HT1080 (cell line): ENCODE data around the gene PRDM16. TPM values are rescaled to one million over a fixed set of nuclear protein-coding genes. Genes with fewer than 3 reads are reported as not detected.

Experiments
- DNase-seq: peaks from one replicate; pipeline ENCODE4 v3.0.0-alpha.2; 2015; ENCODE audit warnings: low read depth
- total RNA-seq: library from RNA; depleted of rRNA; stranded (reverse); fragments of >200 nt; shearing (Covaris generic); gene quantifications from 2 replicates; pipeline ENCODE4 v1.2.3, GENCODE V29; 2014

Gene PRDM16
- total RNA-seq, 1 experiment from 2014 or later: not detected

DNA sequence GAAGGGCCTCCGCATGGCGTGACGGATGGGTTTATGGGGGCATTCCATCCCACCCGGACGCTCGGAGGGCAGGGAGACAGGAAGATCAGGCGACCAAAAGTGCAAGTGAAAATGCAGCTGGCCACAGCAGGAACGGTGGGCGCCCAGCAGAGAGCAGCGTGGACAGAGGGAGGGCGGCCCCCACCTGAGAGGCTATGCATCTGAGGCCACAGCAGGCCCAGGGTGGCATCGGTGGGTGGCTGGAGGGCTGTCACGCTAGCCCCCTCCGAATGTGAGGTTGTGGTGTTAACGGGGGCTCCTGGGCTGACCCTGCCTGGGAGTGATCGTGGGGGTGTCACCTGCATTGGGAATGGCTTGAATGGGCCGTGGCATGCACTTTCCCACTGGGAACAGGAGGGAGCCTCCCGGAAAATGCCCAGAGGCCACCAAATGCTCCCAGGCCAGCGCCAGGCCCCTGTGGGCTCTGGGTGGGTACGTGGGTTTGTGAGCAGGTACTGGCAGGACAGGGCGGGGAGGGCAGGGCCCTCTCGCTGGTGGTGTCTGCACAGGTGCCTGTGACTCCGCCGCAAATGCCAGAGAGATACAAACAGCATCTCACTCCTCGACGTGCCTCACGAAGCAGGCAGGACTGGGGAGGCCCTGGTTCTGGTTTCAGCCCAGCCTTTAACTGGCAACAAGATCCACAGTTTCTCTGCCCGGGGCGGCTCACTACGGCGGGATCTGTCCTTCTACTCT lies 172.8 kb downstream of the PRDM16 start:
- no peak for DNase-seq

- no peak for DNase-seq
Measured at GRCh38 chr1:3242408-3243260, 173.6 kb downstream of the PRDM16 start.

- DNase-seq: no peak
Measured at GRCh38 chr1:3243304-3243703, 174.3 kb downstream of the PRDM16 start.

DNA sequence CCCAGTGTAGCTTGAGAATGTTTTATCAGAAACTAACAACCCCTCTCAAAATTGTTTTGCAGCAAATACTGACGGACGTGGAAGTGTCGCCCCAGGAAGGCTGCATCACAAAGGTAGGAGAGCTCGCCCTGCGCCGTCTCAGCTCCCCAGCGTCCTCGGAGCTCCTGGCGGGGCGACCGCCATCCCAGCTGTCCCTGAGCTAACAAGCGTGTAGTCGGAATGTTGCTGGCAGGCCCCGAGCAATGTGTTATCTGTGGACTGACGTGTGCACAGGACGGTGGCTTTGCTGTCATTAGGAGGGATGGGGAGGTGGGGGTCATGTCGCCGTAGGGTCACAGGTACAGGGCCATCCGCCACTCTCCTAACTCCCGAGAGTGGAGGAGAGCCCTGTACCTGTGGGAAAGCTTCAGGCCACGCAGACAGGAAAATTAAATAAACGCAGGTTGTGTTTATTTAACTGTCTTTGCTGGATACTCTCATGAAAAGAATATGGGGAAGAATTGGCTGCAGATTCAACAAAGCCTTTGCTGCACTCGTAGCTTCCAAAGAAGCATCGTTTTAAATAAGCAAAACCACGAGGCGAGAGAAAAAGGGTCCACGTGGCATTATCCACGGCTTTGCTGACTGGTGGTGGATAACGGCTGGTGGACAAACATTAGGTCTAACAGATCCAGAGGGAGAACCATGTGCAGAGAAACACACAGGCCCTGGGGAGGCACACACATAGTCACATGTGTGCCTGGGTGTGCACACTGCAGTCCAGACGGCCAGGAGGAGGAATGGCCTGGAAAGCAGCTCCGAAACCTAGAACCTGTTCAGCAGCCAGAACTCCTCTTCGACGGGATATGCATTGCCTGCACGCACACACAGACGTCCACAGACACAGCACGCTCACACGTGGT lies 175.3 kb downstream of the PRDM16 start:
- DNase-seq: no peak

GRCh38 chr1:3244927-3245315 lies 175.9 kb downstream of the PRDM16 start:
- DNase-seq: no peak

- DNase-seq: no peak
Measured at GRCh38 chr1:3245344-3245743, 176.3 kb downstream of the PRDM16 start.

GRCh38 chr1:3245768-3246167 lies 176.8 kb downstream of the PRDM16 start:
- no peak for DNase-seq

DNA sequence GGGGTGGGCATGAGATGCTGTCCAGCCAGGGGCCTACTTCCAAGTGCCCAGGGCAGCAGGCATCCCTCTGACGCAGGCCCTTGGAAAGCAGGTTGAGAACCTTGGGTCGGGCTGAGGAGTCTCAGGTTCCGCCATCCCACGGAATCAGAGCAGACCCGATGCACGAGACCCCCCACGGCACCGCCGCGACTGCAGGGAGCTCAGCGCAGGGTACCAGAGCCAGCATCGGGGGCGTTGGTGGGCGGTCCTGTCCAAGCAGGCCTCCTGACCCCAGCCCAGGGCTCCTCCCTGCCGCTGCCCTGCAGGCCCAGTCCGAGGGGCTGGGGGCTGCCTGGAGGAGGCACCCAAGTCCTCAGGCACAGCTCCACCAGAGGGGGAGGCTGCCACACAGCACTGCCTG lies 177.2 kb downstream of the PRDM16 start:
- DNase-seq: no peak

DNA sequence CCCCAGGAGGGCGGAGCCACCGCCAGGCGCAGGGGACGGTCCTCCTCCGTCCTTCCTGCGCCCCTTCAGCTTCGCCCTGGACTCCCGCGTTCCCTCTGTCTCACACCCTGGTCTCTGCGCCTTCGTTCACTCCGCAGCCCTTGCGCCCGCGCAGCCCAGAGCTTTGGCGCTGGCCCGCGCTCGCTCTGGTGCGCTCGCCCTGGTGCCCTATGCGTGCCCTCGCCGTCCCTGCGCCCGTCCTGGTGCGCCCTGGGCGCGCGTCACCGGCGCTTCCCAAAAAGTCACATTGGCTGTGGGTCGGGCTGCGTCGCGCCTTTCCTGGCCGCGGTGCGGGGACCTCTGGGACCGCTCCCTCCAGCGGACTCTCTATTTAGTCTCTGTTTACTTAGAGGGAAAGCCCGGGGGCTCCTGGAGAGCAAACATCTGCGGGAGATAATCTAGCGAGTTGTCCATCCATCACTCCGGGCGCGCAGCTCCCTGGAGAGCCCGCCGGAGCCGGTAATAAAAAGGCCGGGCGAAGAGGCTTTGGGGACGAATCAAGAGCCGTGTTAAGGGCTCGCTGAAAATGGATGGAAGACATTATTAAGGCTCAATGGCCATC lies 178.6 kb downstream of the PRDM16 start:
- DNase-seq: no peak

GRCh38 chr1:3248155-3249141 lies 179.4 kb downstream of the PRDM16 start:
- no peak for DNase-seq

GRCh38 chr1:3249231-3249630 lies 180.2 kb downstream of the PRDM16 start:
- DNase-seq: no peak

DNA sequence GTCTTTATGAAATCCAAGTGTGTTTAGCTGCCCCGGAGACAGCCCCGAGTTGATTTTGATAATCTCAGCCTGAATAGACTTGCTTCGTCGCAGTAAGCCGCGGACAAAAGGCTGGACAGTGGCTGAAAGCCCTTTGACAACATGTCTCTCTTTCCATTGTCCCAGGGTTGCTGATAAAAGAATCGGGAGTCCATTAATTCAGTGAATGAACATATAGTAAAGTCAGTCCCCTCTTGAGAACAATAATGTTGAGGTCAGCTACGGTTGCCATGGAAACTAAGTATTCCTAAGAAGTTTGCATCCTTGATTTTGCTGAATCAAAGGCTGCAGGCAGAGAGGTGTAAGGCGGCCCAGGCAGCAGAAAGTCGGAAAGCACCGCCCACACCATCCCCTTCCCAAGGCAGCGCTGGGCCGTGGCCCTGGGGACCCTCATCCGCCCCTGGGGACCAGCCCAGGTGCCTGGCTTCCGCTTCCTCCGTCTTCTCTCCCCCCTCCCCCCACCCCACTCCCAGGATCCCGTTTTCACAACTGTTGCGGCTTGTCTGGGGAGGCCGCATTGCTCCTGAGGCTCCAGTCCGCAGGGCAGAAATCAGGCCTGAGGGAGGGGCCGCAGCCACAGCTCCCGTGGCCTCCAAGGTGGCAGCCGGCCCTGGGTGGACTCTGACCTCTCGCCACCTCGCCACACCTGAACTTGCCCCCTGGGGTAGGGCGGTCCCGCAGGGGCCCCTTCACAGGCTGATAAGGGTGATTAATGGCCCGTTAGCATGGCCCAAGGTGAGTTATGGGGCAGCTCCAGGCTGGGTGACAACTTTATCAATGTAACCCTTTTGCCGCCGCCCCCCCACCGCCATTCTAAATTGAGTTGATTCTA lies 180.9 kb downstream of the PRDM16 start:
- no peak for DNase-seq

DNA sequence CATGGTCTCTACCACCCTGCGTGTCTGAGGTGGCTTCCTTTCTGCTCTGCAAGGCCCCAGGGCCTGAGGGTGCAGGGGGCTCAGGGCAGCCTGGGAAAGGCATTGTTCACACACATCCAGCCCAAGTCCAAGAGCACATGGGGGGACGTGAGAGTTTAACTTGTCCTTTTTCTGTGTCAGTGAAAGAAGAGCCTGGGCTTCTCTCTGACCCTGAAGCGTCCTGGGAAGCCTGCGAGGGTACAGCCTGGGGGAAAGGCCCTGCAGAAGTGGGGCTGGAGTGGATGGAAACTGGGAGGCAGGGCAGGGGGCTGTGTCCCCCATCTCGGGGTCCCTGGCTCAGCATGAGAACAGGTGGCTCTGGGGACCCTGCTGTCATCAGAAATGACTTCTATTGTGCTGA lies 181.6 kb downstream of the PRDM16 start:
- no peak for DNase-seq

GRCh38 chr1:3251099-3251806 lies 182.2 kb downstream of the PRDM16 start:
- no peak for DNase-seq

- no peak for DNase-seq
Measured at GRCh38 chr1:3251807-3252428, 182.9 kb downstream of the PRDM16 start.

DNA sequence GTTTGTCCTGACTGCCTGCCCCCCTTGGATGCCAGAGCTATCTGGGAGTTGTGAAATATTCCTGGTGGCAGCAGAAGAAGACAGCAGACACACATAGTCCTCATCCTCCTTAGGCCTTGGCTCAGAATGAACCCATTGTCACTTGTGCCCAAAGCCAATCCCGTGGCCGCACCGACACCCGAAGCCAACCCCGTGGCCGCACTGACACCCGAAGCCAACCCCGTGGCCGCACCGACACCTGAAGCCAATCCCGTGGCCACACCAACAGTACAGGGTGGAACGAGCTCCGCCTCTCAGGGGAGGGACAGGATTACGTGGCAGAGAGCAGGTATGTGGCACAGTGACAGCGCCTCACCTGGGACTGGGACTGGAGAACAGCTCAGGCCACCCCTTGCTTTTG lies 186.7 kb downstream of the PRDM16 start:
- DNase-seq: no peak

- no peak for DNase-seq
Measured at GRCh38 chr1:3257788-3258187, 188.8 kb downstream of the PRDM16 start.
